HG03442 (cell line): ENCODE data around the gene SLC26A3.
"Not testable (repeated sequence)": the region's sequence is repeated elsewhere in the genome, so short reads cannot be mapped to it uniquely, and the experiment has no call there.

Experiments
- ATAC-seq: cut with Tn5 transposase; IDR thresholded peaks from one replicate; pipeline ENCODE4 v1.9.1; 2021; ENCODE audit warnings: mild to moderate bottlenecking, moderate library complexity; ENCODE audit not compliant: unreplicated experiment

The SLC26A3 gene

GRCh38 chr7:107803009-107803610 is at the start of gene SLC26A3:
Gene SLC26A3 (minus strand): TSS chr7:107803223. CDS start chr7:107794509, 8,714 bp downstream.
- ATAC-seq = no peak

GRCh38 chr7:107850643-107851042 is 47.6 kb upstream of the SLC26A3 start:
- ATAC-seq = no peak

- ATAC-seq = no peak
These were observed 47.2 kb upstream of the SLC26A3 start for GRCh38 chr7:107850216-107850615.

GRCh38 chr7:107848211-107848610 is 45.2 kb upstream of the SLC26A3 start:
- ATAC-seq = not testable (repeated sequence)

GRCh38 chr7:107847836-107848175 is 44.8 kb upstream of the SLC26A3 start:
- ATAC-seq = not testable (repeated sequence)

- ATAC-seq = no peak
These were observed 44.3 kb upstream of the SLC26A3 start for GRCh38 chr7:107847168-107847835.

- ATAC-seq = no peak
These were observed 43.3 kb upstream of the SLC26A3 start for GRCh38 chr7:107846324-107846723.

GRCh38 chr7:107843184-107843583 is 40.2 kb upstream of the SLC26A3 start:
- ATAC-seq = no peak

GRCh38 chr7:107842213-107842612 is 39.2 kb upstream of the SLC26A3 start:
- ATAC-seq = no peak

- ATAC-seq = no peak
These were observed 36.0 kb upstream of the SLC26A3 start for GRCh38 chr7:107838816-107839565.

- no peak for ATAC-seq
These were observed 35.1 kb upstream of the SLC26A3 start for GRCh38 chr7:107838024-107838601.

- ATAC-seq = no peak
These were observed 34.1 kb upstream of the SLC26A3 start for GRCh38 chr7:107837145-107837512.

GRCh38 chr7:107836237-107837144 is 33.5 kb upstream of the SLC26A3 start:
- ATAC-seq = no peak

- no peak for ATAC-seq
These were observed 31.4 kb upstream of the SLC26A3 start for GRCh38 chr7:107834401-107834800.

- no peak for ATAC-seq
These were observed 30.7 kb upstream of the SLC26A3 start for GRCh38 chr7:107833684-107834106.

GRCh38 chr7:107830420-107830819 is 27.4 kb upstream of the SLC26A3 start:
- no peak for ATAC-seq

GRCh38 chr7:107828540-107828939 is 25.5 kb upstream of the SLC26A3 start:
- no peak for ATAC-seq

- no peak for ATAC-seq
These were observed 24.5 kb upstream of the SLC26A3 start for GRCh38 chr7:107827501-107827900.

- no peak for ATAC-seq
These were observed 23.4 kb upstream of the SLC26A3 start for GRCh38 chr7:107826451-107826850.

- ATAC-seq = no peak
These were observed 21.8 kb upstream of the SLC26A3 start for GRCh38 chr7:107824858-107825257.

GRCh38 chr7:107818622-107819021 is 15.6 kb upstream of the SLC26A3 start:
- no peak for ATAC-seq
